GM10248 (cell line): ENCODE data around the gene CADPS.

ENCODE experiments used
- CTCF ChIA-PET: fragments of 300-600 bp; sonication (Branson Sonifier 250); formaldehyde crosslinking; extraction: SDS; loops from one replicate; lab custom pipeline; 2021; ENCODE audit warnings: antibody characterized with exemption; lab: Yijun Ruan, JAX
- POLR2A ChIA-PET: fragments of 350-650 bp; sonication (Branson Sonifier 250); formaldehyde crosslinking; extraction: SDS; loops from one replicate; lab custom pipeline; 2020; ENCODE audit warnings: antibody characterized with exemption; lab: Yijun Ruan, JAX
- DNase-seq: peaks from one replicate; pipeline ENCODE4 v3.0.0; 2012; ENCODE audit errors: extremely low spot score
- CTCF ChIP-seq: IDR thresholded peaks from 2 replicates; pipeline ENCODE4 v1.5.1; 2012; ENCODE audit warnings: mild to moderate bottlenecking, low read depth; ENCODE audit errors: extremely low read depth, missing control alignments, control extremely low read depth

Gene CADPS

GRCh38 chr3:62462788-62463187, 412.4 kb downstream of the CADPS start:
- CTCF ChIA-PET = no interaction called here
- POLR2A ChIA-PET = no interaction called here
- DNase-seq = no peak

DNA sequence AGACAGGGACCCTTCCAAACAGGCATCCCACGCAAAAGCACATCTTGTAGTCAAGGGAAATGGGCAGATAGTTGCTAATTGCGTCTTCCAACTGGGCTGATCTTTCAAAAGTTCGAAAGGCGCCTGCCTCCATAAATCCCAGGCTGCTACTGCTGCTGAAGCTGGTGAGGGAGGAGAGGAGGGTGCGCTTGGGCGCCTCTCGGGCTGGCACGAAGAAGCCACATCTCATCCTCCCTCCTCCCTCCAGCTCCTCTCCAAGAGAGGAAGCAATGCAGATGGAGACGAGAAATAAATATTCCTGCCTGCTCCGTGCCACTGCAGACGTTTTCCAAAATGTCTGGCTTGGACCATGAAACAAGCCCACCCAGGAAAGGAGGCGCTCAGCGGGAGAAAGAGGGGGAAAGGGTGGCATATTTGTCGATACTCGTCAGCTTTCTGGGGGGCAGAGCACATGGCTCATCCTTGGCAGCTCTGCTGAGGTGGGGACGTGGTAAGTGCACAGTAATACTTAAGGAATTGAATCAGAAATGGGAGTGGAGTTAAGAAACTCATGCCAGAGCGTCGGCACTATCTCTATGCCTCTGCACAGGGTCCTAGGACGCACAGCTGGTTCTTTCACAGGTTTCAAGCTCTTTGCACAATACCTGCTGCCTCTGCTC, 413.0 kb downstream of the CADPS start:
- TF ChIP-seq CTCF = no peak
- ChIA-PET POLR2A (no interaction called here), CTCF (interaction anchor here (1.8 kb wide), 1 partner anchor 17 kb away, joined by 4 read pairs; no protein-coding TSS in a partner anchor)
- DNase-seq = no peak

More at GRCh38 chr3:62462788-62463187, 412.4 kb downstream of the CADPS start:
- no peak for TF ChIP-seq CTCF

GRCh38 chr3:62454916-62455315, 420.3 kb downstream of the CADPS start:
- TF ChIP-seq CTCF = no peak
- POLR2A ChIA-PET = no interaction called here
- DNase-seq = no peak
- CTCF ChIA-PET = interaction anchor here (1.3 kb wide), 1 partner anchor 9 kb away, joined by 3 read pairs; no protein-coding TSS in a partner anchor

DNA sequence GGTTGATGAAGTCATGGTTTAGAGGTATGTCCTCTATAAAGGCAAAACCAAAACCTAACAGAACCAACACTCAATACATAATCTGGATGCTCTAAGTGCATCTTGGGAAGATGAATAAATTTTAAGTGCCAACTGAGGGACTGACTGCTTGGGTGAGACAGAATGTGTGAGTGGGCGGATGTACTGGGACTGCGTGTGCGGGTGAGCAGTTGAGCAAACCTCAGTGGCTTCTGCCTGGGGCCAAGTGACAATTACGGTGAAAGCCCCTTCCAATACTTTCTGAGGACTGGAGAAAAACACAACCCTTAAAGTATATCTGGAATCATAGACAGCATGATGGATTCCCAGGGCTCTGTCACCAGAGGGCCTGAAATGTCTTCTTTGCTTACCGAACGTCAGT, 421.8 kb downstream of the CADPS start:
- DNase-seq = no peak
- ChIA-PET CTCF (no interaction called here), POLR2A (no interaction called here)
- no peak for TF ChIP-seq CTCF

DNA sequence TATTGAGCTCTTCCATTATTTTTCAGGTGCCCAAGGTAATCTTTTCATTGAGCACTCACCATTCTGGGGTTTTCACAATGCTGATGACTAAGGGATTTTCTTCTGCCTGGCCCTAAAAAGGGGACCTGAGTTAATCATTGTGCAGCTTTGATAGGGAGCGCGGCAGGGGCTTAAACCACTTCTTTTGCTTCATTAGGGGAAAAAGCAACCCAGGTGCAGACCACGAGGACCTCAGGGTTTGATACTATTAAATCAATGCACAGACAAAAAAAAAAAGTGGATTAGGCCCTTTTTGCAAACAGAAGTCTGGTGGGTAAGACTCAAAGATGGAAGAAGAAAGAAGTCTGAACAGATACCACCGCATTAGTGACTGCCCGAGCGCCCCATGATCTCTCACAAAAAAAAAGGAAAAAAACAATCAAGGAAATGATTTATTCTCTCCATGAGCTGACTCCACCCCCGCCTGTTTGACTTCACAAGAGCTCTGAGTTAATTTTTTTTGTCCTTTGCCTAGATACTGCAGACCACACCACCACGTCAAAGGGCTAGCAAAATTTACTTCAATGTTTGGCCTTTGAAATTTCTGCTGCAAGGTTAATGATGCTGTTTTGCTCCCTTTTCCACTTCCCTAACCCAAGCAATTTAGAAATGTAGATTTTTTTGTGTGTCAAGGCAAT, 423.9 kb downstream of the CADPS start:
- ChIA-PET CTCF (interaction anchor here (1.6 kb wide), 1 partner anchor 13 kb away, joined by 5 read pairs; no protein-coding TSS in a partner anchor), POLR2A (no interaction called here)
- no peak for TF ChIP-seq CTCF
- DNase-seq = no peak

GRCh38 chr3:62446337-62446940, 428.8 kb downstream of the CADPS start:
- CTCF ChIA-PET = interaction anchor here (0.8 to 1.6 kb wide), 3 partner anchors 8 to 15 kb away, joined by 3 to 4 read pairs (median 3); no protein-coding TSS in a partner anchor
- DNase-seq = no peak
- TF ChIP-seq CTCF = no peak
- POLR2A ChIA-PET = no interaction called here
